HepG2 (cell line): ENCODE measurements around the gene FNDC7. TPM values are rescaled to one million over a fixed set of nuclear protein-coding genes. Genes with fewer than 3 reads are reported as not detected.

ENCODE experiments used
- ASH2L ChIP-seq: fragments of 300-600, 200-600 bp; sonication (generic); IDR thresholded peaks from 2 replicates; pipeline ENCODE4 v1.7.0; 2017; ENCODE audit warnings: low read depth, mild to moderate bottlenecking, moderate library complexity, mixed read lengths, low read length; ENCODE audit not compliant: insufficient read length
- CENPT ChIP-seq: sonication (generic); formaldehyde crosslinking; IDR thresholded peaks from 2 replicates; pipeline ENCODE4 v1.8.0; 2022; ENCODE audit warnings: low read depth, mild to moderate bottlenecking, moderate library complexity, missing genetic modification reagents
- CHD4 ChIP-seq: fragments of 200-600 bp; sonication (generic); IDR thresholded peaks from 2 replicates; pipeline ENCODE4 v1.7.0; 2017; ENCODE audit warnings: mild to moderate bottlenecking, low read length, borderline replicate concordance
- CREB1 ChIP-seq, 2 experiments: fragments of 450-650 bp in 1 of 2; IDR thresholded peaks; 2 replicates each; pipeline ENCODE4 v1.6.1; 2016 to 2017; ENCODE audit warnings: control low read depth in 1 of 2, mild to moderate bottlenecking in 1 of 2, missing compliant biosample characterization in 1 of 2, missing genetic modification characterization in 1 of 2
- ELF1 ChIP-seq: sonication (generic); formaldehyde crosslinking; IDR thresholded peaks from 2 replicates; pipeline ENCODE4 v1.4.0; 2020; ENCODE audit warnings: missing genetic modification reagents
- GABPA ChIP-seq, 2 experiments: IDR thresholded peaks; 2 replicates each; pipeline ENCODE4 v1.6.1; 2011 to 2016; ENCODE audit warnings: low read depth in 2 of 2, low read length in 1 of 2, missing biosample characterization in 1 of 2, missing genetic modification characterization in 1 of 2
- MAFF ChIP-seq: IDR thresholded peaks from 2 replicates; pipeline ENCODE4 v1.6.1; 2011; ENCODE audit warnings: low read depth, low read length, improper control_type of control experiment
- NFYB ChIP-seq: sonication (generic); formaldehyde crosslinking; IDR thresholded peaks from 2 replicates; pipeline ENCODE4 v1.4.0; 2020; ENCODE audit warnings: missing genetic modification reagents
- PRPF4 ChIP-seq: fragments of 200-400 bp; formaldehyde crosslinking; IDR thresholded peaks from 2 replicates; pipeline ENCODE4 v1.6.1; 2016; ENCODE audit warnings: low read length, low read depth; ENCODE audit not compliant: poor library complexity, severe bottlenecking
- RNF2 ChIP-seq: fragments of 450-650 bp; conservative IDR thresholded peaks from 2 replicates; pipeline ENCODE4 v1.6.1; 2016; ENCODE audit warnings: low read depth
- SAP130 ChIP-seq: IDR thresholded peaks from 2 replicates; pipeline ENCODE4 v1.6.1; 2016; ENCODE audit warnings: low read depth
- ZNF230 ChIP-seq: sonication (generic); formaldehyde crosslinking; IDR thresholded peaks from 2 replicates; pipeline ENCODE4 v1.4.0; 2020; ENCODE audit warnings: mild to moderate bottlenecking, missing genetic modification reagents
- ZNF335 ChIP-seq: sonication (generic); formaldehyde crosslinking; IDR thresholded peaks from 2 replicates; pipeline ENCODE4 v1.4.0; 2020; ENCODE audit warnings: missing genetic modification reagents
- ZNF564 ChIP-seq: sonication (generic); formaldehyde crosslinking; IDR thresholded peaks from 2 replicates; pipeline ENCODE4 v1.8.1; 2023; ENCODE audit warnings: mild to moderate bottlenecking, missing genetic modification reagents
- ZNF891 ChIP-seq: sonication (generic); formaldehyde crosslinking; IDR thresholded peaks from 2 replicates; pipeline ENCODE4 v1.5.0; 2020; ENCODE audit warnings: mild to moderate bottlenecking, missing genetic modification reagents
- ZSCAN29 ChIP-seq: sonication (generic); formaldehyde crosslinking; conservative IDR thresholded peaks from 2 replicates; pipeline ENCODE4 v1.4.0; 2020; ENCODE audit warnings: mild to moderate bottlenecking, missing genetic modification reagents
- polyA plus RNA-seq, 8 experiments: library from polyadenylated mRNA; depleted of rRNA in 3 of 8; stranded (reverse) in 7 of 8; unstranded in 1 of 8; fragments of >200 nt; fragmentation: Illumina TruSeq in 4 of 8; extraction: Trizol in 4 of 8; gene quantifications; 2 replicates each; pipeline versions ENCODE4 v1.2.1 to v1.2.3, GENCODE V29; 2011 to 2016; ENCODE audit warnings: low read depth in 4 of 8, missing spikeins in 1 of 8, mixed read lengths in 1 of 8; ENCODE audit not compliant: insufficient read depth in 1 of 8
- total RNA-seq, 5 experiments: library from RNA; depleted of rRNA; stranded (reverse); fragments of >200 nt; fragmentation: Illumina TruSeq; extraction: Trizol; gene quantifications; 2 replicates each; pipeline ENCODE4 v1.2.3, GENCODE V29; 2016; ENCODE audit warnings: low read depth in 1 of 5
- TF ChIP-seq, protein P1 (sequence below): sonication (generic); formaldehyde crosslinking; IDR thresholded peaks from 2 replicates; pipeline ENCODE4 v1.4.0; 2020; ENCODE audit warnings: missing genetic modification reagents
- TF ChIP-seq, protein P2 (sequence below): sonication (generic); formaldehyde crosslinking; IDR thresholded peaks from 2 replicates; pipeline ENCODE4 v1.4.0; 2020; ENCODE audit warnings: missing genetic modification reagents, borderline replicate concordance

The FNDC7 gene
- total and polyA plus RNA-seq, 2 of the 13 experiments (the other 11 are each of a cell fraction or from before 2014, with no cell fraction given): 0.03 TPM; not detected in 1

DNA sequence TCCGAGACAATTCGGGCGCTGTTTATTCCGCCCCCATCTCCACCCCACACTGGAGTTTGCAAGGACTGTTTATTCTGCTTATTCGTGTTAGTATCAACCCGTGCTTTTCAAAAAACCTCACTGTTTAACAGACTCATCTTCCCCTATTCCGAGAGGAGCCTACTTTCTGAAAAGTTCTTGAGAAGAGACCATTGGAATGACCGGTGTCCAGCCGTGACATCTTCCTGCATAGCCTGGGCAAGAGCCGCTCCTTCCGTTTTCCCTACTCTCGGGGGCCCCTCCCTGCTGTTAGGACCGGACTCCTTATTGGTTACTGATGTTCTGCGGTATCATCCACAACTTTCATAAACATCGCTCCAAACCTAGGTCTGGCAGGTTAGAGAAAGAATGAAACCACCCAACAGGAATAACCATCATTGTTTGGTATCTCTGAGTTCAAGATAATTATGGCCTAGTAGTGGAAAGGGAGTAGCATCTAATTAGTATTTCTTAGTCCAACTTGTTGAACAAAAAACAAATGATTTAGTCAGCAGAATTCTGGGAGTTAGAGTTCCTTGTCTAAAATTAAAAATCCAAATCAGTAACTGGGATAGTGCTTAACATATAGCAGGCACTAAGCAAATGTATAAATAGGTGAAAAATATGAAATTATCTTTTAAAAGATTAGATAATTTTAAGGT is 34.6 kb downstream of the FNDC7 start (continued):
- peak; percentile 53 for TF ChIP-seq SAP130 (CRISPR knock-in tag)
- no peak for TF ChIP-seq ZNF891 (CRISPR knock-in tag)
- 0 out of 2 replicates have a peak, but pooled peaks have one; percentile 9 for TF ChIP-seq ZNF335 (CRISPR knock-in tag)
- TF ChIP-seq GABPA (IDR thresholded peaks at IDR 0.05; ENCODE audit: low read depth, low read length): peak; percentile 30; the same call in 1 of the 2 replicates
- peak; percentile 73 for TF ChIP-seq GABPA (CRISPR knock-in tag; IDR thresholded peaks at IDR 0.05; ENCODE audit: low read depth)
- TF ChIP-seq, protein P1, sequence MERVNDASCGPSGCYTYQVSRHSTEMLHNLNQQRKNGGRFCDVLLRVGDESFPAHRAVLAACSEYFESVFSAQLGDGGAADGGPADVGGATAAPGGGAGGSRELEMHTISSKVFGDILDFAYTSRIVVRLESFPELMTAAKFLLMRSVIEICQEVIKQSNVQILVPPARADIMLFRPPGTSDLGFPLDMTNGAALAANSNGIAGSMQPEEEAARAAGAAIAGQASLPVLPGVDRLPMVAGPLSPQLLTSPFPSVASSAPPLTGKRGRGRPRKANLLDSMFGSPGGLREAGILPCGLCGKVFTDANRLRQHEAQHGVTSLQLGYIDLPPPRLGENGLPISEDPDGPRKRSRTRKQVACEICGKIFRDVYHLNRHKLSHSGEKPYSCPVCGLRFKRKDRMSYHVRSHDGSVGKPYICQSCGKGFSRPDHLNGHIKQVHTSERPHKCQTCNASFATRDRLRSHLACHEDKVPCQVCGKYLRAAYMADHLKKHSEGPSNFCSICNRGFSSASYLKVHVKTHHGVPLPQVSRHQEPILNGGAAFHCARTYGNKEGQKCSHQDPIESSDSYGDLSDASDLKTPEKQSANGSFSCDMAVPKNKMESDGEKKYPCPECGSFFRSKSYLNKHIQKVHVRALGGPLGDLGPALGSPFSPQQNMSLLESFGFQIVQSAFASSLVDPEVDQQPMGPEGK (CRISPR knock-in tag): peak; percentile 31; the same call in 1 of the 2 replicates
- peak; percentile 47; the same call in 1 of the 2 replicates for TF ChIP-seq NFYB (CRISPR knock-in tag)
- TF ChIP-seq ASH2L: peak; percentile 43
- TF ChIP-seq CENPT (CRISPR knock-in tag): no peak
- no peak for TF ChIP-seq ZNF564
- TF ChIP-seq, protein P2, sequence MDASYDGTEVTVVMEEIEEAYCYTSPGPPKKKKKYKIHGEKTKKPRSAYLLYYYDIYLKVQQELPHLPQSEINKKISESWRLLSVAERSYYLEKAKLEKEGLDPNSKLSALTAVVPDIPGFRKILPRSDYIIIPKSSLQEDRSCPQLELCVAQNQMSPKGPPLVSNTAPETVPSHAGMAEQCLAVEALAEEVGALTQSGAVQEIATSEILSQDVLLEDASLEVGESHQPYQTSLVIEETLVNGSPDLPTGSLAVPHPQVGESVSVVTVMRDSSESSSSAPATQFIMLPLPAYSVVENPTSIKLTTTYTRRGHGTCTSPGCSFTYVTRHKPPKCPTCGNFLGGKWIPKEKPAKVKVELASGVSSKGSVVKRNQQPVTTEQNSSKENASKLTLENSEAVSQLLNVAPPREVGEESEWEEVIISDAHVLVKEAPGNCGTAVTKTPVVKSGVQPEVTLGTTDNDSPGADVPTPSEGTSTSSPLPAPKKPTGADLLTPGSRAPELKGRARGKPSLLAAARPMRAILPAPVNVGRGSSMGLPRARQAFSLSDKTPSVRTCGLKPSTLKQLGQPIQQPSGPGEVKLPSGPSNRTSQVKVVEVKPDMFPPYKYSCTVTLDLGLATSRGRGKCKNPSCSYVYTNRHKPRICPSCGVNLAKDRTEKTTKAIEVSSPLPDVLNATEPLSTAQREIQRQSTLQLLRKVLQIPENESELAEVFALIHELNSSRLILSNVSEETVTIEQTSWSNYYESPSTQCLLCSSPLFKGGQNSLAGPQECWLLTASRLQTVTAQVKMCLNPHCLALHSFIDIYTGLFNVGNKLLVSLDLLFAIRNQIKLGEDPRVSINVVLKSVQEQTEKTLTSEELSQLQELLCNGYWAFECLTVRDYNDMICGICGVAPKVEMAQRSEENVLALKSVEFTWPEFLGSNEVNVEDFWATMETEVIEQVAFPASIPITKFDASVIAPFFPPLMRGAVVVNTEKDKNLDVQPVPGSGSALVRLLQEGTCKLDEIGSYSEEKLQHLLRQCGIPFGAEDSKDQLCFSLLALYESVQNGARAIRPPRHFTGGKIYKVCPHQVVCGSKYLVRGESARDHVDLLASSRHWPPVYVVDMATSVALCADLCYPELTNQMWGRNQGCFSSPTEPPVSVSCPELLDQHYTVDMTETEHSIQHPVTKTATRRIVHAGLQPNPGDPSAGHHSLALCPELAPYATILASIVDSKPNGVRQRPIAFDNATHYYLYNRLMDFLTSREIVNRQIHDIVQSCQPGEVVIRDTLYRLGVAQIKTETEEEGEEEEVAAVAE: peak; percentile 61; the same call in 1 of the 2 replicates
- no peak for TF ChIP-seq PRPF4
- 0 out of 2 replicates have a peak, but pooled peaks have one; percentile 19 for TF ChIP-seq MAFF
- peak; percentile 44; the same call in 1 of the 2 replicates for TF ChIP-seq ELF1 (CRISPR knock-in tag)
- 0 out of 2 replicates have a peak, but pooled peaks have one; percentile 0 for TF ChIP-seq ZNF230
- 0 out of 2 replicates have a peak, but pooled peaks have one; percentile 1 for TF ChIP-seq ZSCAN29
- TF ChIP-seq CHD4: no peak
- TF ChIP-seq RNF2: no peak
- TF ChIP-seq CREB1 (IDR thresholded peaks at IDR 0.05): no peak
- TF ChIP-seq CREB1 (CRISPR knock-in tag; IDR thresholded peaks at IDR 0.05): peak; percentile 22; the same call in 1 of the 2 replicates
- TF ChIP-seq, all 625 proteins: peak for 27
